ENCODE measurements around the gene UBR4. TPM values are rescaled to one million over a fixed set of nuclear protein-coding genes. Genes with fewer than 3 reads are reported as not detected.

Gene UBR4
- total RNA-seq, 1 donor from 2014 or later: 108 TPM

- Mint-ChIP-seq H3K27ac (no peak overlapping the region), H3K9me3 (no peaks in the 10 kb centered on the region), H3K4me3 (no peak overlapping the region), H3K27me3 (no peaks in the 10 kb centered on the region), H3K4me1 (ENCODE audit: unreplicated experiment) (no peaks in the 10 kb centered on the region), H3K36me3 (peaks cover 20% of the 10 kb centered on the region)
- TF ChIP-seq CTCF (conservative IDR thresholded peaks at IDR 0.05): no peak
- no peak for DNase-seq (ENCODE audit: extremely low spot score, unreplicated experiment)
Observed at GRCh38 chr1:19091196-19091953, 118.7 kb downstream of the UBR4 start.

GRCh38 chr1:19089524-19089923 is 120.5 kb downstream of the UBR4 start:
- DNase-seq (ENCODE audit: extremely low spot score, unreplicated experiment): no peak
- no peaks in the 10 kb centered on the region for H3K4me1 Mint-ChIP-seq (ENCODE audit: unreplicated experiment)
- H3K36me3 Mint-ChIP-seq: peaks cover 22% of the 10 kb centered on the region
- no peak overlapping the region for H3K27ac Mint-ChIP-seq
- H3K27me3 Mint-ChIP-seq: no peaks in the 10 kb centered on the region
- H3K9me3 Mint-ChIP-seq: no peaks in the 10 kb centered on the region
- H3K4me3 Mint-ChIP-seq: no peak overlapping the region
- no peak for TF ChIP-seq CTCF (conservative IDR thresholded peaks at IDR 0.05)

GRCh38 chr1:19088717-19089442 is 121.2 kb downstream of the UBR4 start:
- no peak for DNase-seq (ENCODE audit: extremely low spot score, unreplicated experiment)
- H3K4me1 Mint-ChIP-seq (ENCODE audit: unreplicated experiment): no peaks in the 10 kb centered on the region
- H3K27ac Mint-ChIP-seq: no peak overlapping the region
- no peaks in the 10 kb centered on the region for H3K27me3 Mint-ChIP-seq
- TF ChIP-seq CTCF (conservative IDR thresholded peaks at IDR 0.05): no peak
- H3K9me3 Mint-ChIP-seq: no peaks in the 10 kb centered on the region
- no peak overlapping the region for H3K4me3 Mint-ChIP-seq
- peaks cover 28% of the 10 kb centered on the region for H3K36me3 Mint-ChIP-seq

GRCh38 chr1:19087737-19088594 is 122.1 kb downstream of the UBR4 start:
- peaks cover 30% of the 10 kb centered on the region for H3K36me3 Mint-ChIP-seq
- no peak for TF ChIP-seq CTCF (conservative IDR thresholded peaks at IDR 0.05)
- no peak overlapping the region for H3K4me3 Mint-ChIP-seq
- DNase-seq (ENCODE audit: extremely low spot score, unreplicated experiment): no peak
- H3K4me1 Mint-ChIP-seq (ENCODE audit: unreplicated experiment): no peaks in the 10 kb centered on the region
- no peaks in the 10 kb centered on the region for H3K9me3 Mint-ChIP-seq
- H3K27me3 Mint-ChIP-seq: no peaks in the 10 kb centered on the region
- peak overlapping the region; percentile 9 for H3K27ac Mint-ChIP-seq

GRCh38 chr1:19087017-19087736 is 122.9 kb downstream of the UBR4 start:
- no peak for TF ChIP-seq CTCF (conservative IDR thresholded peaks at IDR 0.05)
- Mint-ChIP-seq H3K4me1 (ENCODE audit: unreplicated experiment) (no peaks in the 10 kb centered on the region), H3K36me3 (peaks cover 25% of the 10 kb centered on the region), H3K4me3 (no peak overlapping the region), H3K27me3 (no peaks in the 10 kb centered on the region), H3K27ac (peak overlapping the region; percentile 9), H3K9me3 (no peaks in the 10 kb centered on the region)
- no peak for DNase-seq (ENCODE audit: extremely low spot score, unreplicated experiment)

Data from type B pancreatic cell (in vitro differentiated cells).